ENCODE data around the gene WNT1.
A peak's percentile ranks its signal among the peaks of the same experiment; 100 is the strongest.

Gene WNT1

GRCh38 chr12:48981757-48982157, 3.6 kb downstream of the WNT1 start:
- DNase-seq = no peak

- no peak for DNase-seq
Observed at GRCh38 chr12:48982397-48983080, 4.4 kb downstream of the WNT1 start.

- no peak for DNase-seq
Observed at GRCh38 chr12:48985475-48985897, 7.4 kb downstream of the WNT1 start.

DNA sequence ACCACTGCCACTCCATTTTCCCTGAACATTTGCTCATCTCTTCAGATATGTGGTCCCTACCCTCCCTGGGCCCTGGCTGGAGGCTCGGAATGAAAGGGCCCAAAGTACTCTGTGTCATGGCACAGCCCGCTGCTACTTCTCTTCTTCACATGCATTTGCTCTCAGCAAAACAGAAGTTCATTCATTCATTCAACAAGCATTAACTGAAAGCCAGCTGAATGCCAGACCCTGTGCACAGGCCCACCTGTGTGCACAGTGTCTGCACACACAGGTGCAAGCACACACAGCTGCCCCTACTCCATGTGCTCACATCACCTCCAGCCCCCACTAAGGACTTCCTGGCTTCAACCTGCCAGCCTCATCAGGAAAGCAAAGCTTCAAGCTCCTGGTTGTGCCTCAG, 7.8 kb downstream of the WNT1 start:
- DNase-seq = no peak

DNA sequence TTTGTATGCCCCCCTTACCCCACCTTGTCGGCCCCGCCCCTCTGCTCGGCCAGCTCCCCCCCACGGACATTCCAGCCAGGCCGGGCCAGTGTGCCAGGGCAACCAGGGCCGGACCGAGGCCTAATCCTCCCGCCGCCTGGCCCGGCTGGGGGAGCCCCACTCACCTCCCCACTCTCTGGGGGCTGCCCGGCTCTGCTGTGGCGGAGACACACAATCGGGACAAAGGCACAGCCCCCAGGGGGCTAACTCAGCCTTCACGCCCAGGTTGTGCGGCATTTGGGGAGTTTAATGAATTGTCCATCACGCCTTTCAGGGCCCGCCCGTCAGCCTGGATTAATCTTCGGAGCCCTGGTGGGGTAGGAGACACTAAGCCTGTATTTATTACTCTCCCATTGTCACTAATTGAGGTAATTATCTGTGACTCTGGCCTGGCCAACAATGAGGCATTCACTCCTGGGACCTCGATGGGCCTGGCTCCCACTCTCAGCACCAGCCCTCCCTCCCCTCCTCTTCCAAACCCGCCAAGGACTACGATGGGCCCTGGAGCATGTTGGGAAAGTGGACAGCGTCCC, 8.7 kb downstream of the WNT1 start:
- no peak for DNase-seq

DNA sequence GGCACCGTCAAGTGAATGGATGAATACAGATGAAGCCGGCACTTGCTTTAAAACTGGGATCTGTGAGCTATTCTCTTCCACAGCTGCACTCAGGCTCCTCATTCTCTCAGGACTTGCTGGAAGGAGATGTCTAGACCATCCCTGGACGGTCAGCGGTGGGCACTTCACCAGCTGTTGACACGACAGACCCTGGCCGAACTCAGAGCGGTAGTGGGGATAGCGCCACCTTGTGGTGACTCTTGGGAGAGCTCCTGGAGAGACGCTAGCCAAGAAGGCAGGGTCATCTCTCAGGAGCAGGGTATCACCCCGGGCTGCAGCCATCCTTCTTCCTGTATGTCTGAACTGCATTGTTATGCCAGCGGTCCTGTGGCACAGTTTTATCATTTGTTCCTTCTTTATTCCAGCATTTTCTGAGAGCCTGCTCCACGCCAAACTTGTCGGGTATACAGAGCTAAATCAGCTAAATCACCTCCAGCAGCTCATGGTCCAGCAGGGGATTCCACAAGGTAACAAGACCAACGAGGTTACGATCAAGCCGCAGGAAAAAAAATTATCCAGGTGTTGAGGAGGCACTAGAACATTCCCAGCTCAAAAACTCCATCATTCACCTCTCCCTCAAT, 10.0 kb downstream of the WNT1 start:
- DNase-seq = peak; percentile 34

DNA sequence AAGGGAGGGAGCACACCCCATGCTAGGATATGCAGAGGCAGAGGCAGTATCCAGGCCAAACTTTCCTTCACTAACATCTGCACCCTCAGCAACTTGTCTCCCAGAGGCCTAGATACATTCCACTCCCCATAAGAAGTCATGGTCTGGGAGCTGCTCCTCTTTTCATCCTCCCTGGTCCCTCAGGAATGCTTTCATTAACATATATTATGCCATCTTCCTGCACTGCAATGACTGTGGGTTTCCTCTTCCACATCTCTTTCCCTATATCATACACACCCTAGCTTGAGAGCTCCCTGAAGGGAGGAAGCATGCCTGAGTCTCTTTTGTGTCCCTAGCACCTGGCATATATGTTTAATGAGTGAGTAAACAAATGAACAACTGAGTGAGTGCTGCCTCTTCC, 12.4 kb downstream of the WNT1 start:
- DNase-seq = no peak

GRCh38 chr12:48991247-48992050, 13.3 kb downstream of the WNT1 start:
- DNase-seq = no peak

- DNase-seq = no peak
Observed at GRCh38 chr12:48993787-48994186, 15.7 kb downstream of the WNT1 start.

- no peak for DNase-seq
Observed at GRCh38 chr12:48994224-48995085, 16.3 kb downstream of the WNT1 start.

DNA sequence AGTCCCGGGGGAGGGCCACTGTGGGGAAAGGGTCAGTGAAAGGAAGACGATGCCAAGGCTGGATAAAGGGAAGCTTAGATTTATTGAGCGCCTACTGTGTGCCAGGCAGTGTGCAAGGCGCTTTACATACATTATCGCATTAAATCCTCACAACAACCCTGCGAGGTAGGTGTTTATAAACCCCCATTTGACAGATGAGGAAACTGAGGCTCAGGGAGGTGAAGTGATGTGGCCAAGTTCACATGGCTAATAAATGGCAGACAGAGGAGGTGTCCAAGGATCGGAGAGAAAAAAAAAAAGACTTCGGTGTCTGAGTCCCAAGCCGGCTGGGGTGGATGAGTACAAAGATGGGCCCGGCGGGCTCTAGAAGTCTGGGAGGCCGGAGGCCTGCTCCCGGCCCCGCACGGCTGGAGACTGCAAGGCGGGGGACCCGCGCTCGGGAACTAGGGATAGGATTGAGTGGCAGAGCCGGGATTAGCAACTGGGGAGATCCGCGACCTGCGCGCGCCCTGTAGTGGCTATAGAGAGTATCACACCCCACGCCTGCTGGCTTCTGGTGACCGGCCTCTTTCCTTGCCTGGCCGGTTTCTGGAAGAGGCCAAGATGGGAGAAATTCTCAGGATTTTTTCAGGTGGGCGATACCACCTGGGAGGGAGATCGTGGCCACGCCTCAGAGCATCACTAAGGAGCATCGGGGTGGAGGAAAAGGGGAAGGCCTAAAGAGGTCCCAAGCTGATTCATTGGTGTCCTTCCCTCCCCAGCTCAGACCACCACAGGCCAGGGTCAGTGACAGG, 17.2 kb downstream of the WNT1 start:
- peak; percentile 62 to 86 for DNase-seq

GRCh38 chr12:48996794-48997718, 18.9 kb downstream of the WNT1 start:
- peak in 1 of 2 experiments; percentile 23 for DNase-seq

DNA sequence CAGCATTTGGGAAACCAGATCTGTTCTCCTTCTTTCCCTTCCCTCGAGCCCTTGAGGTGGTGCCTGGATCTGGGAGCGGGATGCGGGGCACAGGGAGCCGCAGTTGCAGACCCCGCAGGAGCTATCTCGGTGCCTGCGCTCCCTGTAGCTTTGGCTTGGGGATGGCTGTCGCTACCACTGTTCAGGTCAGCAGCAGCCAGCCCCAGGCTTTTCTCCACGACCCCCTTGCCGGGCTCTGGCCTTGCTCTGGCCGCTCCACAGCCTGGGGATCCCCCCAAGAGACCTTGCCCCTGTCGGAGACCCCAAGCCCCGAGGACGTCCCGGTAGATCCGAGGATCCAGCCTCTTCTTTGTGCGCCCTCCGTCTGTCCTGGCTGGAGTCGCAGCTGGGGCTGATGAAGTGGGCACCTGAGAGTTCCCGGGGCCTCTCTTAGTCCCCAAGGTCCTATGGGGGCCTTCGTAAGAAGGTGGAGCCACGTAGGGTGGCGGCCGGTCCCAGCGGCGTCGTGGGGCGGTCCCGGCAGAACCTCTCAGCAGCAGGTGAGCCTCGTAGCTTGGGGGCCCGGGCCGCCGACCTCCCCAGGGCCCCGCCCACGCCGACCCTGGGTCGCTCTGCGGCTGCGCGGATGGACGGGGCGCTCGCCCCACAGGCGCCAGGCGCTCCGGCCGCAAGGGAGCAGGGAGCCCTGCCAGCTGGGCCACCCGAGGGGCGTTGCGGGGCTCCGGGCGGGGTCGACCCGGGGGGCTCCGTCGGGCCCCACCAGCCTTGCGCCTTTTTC, 19.8 kb downstream of the WNT1 start:
- DNase-seq = no peak

GRCh38 chr12:48998497-48999353, 20.6 kb downstream of the WNT1 start:
- DNase-seq = no peak

DNA sequence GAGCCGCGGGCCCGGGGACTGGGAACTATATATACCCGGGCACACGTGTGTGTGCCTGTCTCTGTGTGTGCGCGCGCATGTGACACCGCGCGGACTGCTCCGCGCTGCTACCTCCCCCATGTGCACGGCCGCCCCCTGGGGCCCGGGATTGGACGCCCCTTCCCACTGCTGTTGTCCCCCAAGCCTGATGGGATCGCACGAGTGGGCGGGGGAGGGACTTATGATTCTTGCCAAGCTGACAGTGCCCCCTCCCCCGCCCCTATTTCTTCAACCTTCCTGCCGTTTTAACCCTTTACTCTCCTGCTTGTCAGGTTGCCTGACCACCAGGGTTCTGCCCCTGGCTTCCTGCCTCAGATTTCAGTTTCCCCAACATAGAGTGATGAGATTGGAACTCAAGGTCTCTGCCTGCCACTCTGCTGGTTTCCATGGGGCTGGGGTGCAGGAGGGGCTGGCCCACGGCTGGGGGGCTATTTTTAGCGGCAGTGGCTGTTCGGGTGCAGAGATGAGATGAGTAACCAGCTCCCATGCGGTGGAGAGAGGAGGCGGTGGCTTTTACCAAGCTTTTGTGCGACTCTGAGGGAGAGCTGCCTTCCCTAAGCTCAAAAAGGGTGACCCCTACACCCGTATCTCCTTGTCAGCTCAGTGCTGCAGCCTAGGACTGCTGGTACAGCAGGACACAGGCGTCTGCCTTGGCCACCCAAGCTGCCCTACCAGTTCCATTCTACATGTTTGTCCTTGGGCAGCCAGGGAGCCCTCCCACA, 21.4 kb downstream of the WNT1 start, which contains the start of gene DDN:
TSS of gene DDN (minus strand) at position 5 of the 761 bp plus-strand sequence. CDS start 88 bp downstream, outside the sequence.
- peak; percentile 45 to 73 for DNase-seq

DNA sequence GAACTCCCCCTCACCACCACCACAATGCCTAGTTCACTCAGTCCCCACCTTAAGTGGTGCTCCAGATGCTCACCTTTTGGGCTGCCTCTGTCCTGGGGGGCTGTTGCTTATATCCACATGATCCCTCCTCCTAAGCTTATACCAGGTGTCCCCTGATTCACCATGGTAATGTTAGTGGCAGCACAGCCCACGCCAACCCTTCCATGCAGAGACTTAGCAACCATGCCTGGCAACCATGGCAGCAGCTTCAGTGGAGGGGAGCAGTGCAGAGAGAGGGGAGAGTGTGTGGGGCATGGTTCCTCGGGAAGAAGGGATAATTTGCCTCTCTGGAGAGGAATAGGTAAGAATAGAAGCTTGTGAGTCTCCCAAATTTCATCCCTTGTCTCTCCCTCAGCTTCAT, 22.2 kb downstream of the WNT1 start:
- DNase-seq = no peak

DNA sequence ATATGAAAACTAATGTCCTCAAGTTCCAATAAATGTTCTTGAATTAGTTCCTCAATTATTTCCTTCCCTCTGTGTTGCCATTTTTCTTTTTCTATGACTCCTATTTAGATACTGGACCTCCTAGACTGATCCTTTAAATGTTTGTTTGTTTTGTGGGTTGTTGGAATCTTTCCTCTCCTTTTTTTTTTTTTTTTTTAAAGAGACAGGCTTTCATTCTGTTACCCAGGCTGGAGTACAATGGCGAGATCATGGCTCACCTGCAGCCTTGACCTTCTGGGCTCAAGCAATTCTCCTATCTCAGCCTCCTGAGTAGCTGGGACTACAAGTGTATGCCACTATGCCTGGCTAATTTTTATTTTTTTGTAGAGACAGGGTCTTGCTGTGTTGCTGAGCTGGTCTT, 30.8 kb downstream of the WNT1 start:
- no peak for DNase-seq
